HEK293T (cell line): ENCODE results near the gene RABL3.

Source experiments
- FOXM1 ChIP-seq: fragments of 450-650 bp; IDR thresholded peaks from 2 replicates; pipeline ENCODE4 v1.6.1; 2017; ENCODE audit warnings: mild to moderate bottlenecking, borderline replicate concordance
- ZNF384 ChIP-seq: fragments of 450-650 bp; IDR thresholded peaks from 2 replicates; pipeline ENCODE4 v1.6.1; 2016

DNA sequence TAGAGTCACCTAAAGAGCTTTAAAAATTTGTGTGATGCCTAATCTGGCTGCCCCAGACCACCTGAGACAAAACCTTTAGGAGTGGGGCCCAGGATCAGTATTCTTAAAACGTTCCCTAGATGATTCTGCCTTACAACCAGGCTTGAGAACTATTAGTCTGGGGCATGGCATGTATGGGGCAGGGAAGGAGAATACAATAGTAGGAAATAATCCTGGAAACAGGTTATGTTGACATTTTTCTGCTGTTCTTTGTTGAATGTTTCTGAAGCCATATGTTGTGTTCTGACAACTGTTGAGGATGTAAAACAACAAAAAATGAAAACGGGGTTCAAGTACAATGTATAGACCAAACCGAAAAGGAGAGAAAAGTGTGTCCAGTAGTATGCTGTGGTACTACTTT, 3.1 kb upstream of the RABL3 start:
- TF ChIP-seq FOXM1 (no peak), ZNF384 (no peak)
